ENCODE results near the gene DEK.

GRCh38 chr6:18306977-18307376 lies 42.6 kb upstream of the DEK start:
- no peak for TF ChIP-seq CTCF (IDR thresholded peaks at IDR 0.05; ENCODE audit: low read depth, low read length)
- TF ChIP-seq EZH2phosphoT487 (IDR thresholded peaks at IDR 0.05; ENCODE audit: low read depth) = no peak

Measured in OCI-LY3 (cell line).